ENCODE measurements around the gene FBXL5.

DNA sequence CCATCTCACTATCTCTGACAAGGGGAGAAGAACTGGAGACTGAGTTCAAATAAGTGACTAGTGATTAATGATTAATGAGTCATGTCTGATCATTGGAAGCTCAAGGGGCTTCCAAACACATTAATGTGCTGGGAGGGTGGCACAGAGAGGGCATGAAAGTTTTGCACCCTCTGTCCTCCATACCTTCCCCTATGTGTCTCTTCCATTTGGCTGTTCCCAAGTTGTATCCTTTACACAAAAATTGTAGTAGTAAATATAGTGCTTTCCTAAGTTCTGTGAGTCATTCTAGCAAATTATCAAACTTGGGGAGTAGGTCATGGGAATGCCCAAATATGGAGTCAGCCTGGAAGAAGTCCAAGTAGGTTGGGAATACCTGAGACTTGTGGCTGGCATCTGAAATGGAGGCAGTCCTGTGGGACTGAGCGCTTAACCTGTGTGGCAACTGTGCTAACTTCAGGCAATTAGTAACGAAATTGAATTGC is 22.4 kb upstream of the FBXL5 start:
- TF ChIP-seq ZNF274 (IDR thresholded peaks at IDR 0.05; ENCODE audit: low read depth, low read length) (no peak), SUZ12 (IDR thresholded peaks at IDR 0.05; ENCODE audit: extremely low read depth, insufficient read depth, insufficient read length) (no peak), YY1 (IDR thresholded peaks at IDR 0.05; ENCODE audit: insufficient read depth, insufficient read length) (no peak)
